Measurements from ENCODE around the gene EBI3. TPM values are rescaled to one million over a fixed set of nuclear protein-coding genes. Genes with fewer than 3 reads are reported as not detected.
"Not testable (repeated sequence)": the region's sequence is repeated elsewhere in the genome, so short reads cannot be mapped to it uniquely, and the experiment has no call there.

EBI3 gene
- 0.11 TPM in 1 of 2 replicates, not detected in the other for total RNA-seq (2014; rRNA removed)
- polyA plus RNA-seq (2012) = 0.36 TPM

GRCh38 chr19:4229179-4229931 is at the start of gene EBI3:
Gene EBI3 (plus strand): TSS chr19:4229523. CDS start chr19:4229551, 28 bp downstream.
- DNase-seq (ENCODE audit: low read depth) = peak; percentile 24

GRCh38 chr19:4181053-4181508 is 48.2 kb upstream of the EBI3 start:
- DNase-seq (ENCODE audit: low read depth) = no peak

GRCh38 chr19:4182084-4182810 is 47.1 kb upstream of the EBI3 start, which contains the start of the genes ANKRD24 and SIRT6:
Gene ANKRD24 (plus strand): TSS chr19:4182689. CDS start chr19:4186426, 3,737 bp downstream.
Gene SIRT6 (minus strand): TSS chr19:4182563. CDS start chr19:4182539, 24 bp downstream.
- DNase-seq (ENCODE audit: low read depth) = peak; percentile 89

DNA sequence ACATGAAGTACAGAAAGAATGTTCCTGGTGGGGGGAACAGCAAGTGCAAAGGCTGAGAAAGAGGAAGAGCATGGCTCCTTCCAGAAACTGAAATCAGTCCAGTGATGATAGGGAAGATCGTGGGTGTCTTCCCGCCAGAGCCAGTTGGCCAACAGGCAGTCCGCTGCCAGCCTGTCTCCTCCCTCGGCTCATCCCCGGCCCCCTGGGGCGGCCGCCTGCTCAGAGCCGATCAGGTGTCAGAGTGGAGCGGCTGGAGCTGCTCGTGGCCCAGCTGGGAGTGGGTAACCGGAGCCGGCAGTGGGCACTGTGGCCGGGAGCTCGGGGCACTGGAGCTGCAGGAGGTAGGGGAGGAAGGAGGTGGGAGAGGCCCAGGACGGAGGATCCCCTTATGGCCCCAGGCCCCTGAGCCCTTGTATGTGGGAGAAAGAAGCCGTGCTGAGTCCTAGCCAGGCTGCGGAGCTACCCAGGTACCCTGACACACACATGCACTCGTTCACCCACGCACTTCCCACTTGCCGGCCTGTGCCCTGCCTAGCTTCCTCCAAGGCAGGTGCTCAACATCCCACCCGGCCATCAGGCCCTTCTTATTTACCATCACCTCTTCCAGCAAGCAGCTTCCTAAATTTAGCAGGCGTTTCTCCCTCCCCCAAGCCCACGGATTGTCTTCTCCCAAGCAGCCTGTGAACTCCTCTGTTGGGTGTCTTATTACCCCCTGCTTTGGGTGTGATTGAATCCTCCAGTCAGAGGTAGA is 45.2 kb upstream of the EBI3 start:
- DNase-seq (ENCODE audit: low read depth) = peak; percentile 35

GRCh38 chr19:4184718-4185352 is 44.5 kb upstream of the EBI3 start:
- no peak for DNase-seq (ENCODE audit: low read depth)

- DNase-seq (ENCODE audit: low read depth) = no peak
Observed at GRCh38 chr19:4185413-4186086, 43.8 kb upstream of the EBI3 start.

- peak; percentile 60 for DNase-seq (ENCODE audit: low read depth)
Observed at GRCh38 chr19:4186087-4186993, 43.0 kb upstream of the EBI3 start.

- DNase-seq (ENCODE audit: low read depth) = no peak
Observed at GRCh38 chr19:4187313-4188122, 41.8 kb upstream of the EBI3 start.

DNA sequence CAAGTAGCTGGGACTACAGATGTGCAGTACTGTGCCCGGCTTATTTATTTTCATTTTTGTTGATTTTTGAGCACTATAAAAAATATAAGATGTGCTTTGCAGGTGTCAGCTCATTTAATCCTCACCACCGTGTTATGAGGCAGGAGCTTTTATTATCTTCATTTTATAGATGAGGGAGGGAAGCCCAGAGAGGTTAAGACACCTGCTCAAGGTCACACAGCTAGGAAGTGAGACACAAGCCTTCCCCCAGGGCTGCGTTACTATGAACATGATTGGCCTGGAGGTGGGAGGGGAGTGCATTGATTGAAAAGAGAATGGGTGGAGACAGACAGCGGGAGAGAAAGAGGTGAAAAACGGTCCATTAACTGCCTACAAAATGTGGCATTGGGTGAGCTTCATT is 39.7 kb upstream of the EBI3 start:
- DNase-seq (ENCODE audit: low read depth) = no peak

DNA sequence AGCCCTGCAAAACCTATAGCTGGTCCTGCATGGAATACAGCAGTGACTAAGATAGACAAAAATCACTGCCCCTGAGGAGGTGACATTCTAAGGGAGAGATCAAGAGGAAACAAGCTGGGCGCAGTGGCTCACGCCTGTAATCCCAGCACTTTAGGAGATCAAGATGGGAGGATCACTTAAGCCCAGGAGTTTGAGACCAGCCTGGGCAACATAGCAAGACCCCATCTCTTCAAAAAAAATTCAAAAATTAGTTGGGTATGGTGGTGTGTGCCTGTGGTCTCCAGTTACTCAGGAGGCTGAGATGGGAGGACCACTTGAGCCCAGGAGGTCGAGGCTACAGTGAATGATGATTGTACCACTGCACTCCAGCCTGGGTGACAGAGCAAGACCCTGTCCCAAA is 36.8 kb upstream of the EBI3 start:
- not testable (repeated sequence) for DNase-seq (ENCODE audit: low read depth)

DNA sequence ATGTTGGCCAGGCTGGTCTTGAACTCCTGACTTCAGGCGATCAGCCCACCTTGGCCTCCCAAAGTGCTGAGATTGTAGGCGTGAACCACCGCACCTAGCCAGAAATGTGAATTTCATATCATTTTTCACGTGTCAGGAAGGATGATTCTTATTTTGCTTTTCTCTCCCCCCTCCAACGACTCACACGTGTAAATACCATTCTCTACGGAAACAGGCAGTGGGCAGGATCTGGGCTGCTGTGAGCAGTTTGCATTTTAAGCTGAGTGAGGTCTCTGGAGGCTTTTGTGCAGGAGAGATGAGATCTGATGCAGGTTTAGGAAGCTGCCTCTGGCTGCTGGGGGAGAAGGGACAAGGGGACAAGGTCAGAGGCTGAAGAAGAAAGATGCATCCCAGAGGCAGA is 35.0 kb upstream of the EBI3 start:
- no peak for DNase-seq (ENCODE audit: low read depth)

DNA sequence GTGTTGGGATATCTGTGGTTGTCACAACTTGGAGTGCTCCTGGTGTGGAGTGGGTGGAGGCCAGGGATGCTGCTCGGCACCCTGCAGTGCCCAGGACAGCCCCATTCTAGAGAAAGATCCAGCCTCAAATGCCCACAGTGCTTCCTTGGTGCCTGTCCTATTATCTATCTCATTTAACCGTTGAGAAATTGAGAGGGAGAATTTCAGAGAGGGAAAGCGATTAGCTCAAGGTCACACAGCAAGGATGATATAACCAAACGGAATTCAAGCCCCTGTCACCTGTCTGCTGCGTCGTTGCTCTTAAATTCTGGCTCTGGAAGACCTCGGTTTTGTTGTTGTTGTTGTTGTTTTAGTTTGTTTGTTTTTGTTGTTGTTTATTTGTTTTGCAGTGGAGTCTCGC is 33.3 kb upstream of the EBI3 start:
- no peak for DNase-seq (ENCODE audit: low read depth)

- no peak for DNase-seq (ENCODE audit: low read depth)
Observed at GRCh38 chr19:4196587-4197148, 32.7 kb upstream of the EBI3 start.

- peak; percentile 19 for DNase-seq (ENCODE audit: low read depth)
Observed at GRCh38 chr19:4197228-4197624, 32.1 kb upstream of the EBI3 start.

DNA sequence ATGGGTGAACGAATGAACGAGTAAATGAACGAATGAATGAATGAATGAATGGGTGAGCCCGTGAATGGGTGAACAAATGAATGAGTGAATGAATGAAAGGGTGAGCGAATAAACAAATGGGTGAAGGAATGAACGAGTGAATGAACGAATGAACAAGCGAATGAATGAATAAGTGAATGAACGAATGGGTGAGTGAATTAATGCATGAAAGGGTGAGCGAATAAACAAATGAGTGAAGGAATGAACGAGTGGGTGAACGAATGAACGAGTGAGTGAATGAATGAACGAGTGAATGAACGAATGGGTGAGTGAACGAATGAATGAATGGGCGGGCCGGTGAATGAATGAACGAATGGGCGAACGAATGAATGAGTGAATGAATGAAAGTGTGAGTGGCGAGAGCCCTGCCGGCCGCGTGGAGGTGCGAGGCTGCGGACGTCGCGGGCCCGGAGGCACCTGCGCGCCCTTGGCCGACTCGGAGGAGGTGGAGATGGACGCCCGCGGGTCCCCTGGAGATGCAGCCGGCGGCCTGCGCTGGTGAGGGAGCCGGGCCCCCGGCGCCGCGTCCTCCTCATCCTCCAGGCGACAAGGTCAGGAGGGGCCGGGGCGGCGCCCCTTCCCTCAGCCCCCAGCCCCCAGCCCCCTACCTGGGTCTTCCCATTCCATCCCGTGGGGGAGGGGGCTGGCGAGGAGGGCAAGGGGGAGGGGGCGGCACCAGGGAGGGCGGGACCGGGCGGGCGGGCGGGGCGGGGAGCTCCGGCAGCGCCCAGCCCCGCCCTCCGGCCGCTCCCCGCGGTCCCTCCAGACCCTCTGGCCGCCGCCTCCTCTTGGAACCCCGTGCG is 31.5 kb upstream of the EBI3 start:
- DNase-seq (ENCODE audit: low read depth) = no peak

DNA sequence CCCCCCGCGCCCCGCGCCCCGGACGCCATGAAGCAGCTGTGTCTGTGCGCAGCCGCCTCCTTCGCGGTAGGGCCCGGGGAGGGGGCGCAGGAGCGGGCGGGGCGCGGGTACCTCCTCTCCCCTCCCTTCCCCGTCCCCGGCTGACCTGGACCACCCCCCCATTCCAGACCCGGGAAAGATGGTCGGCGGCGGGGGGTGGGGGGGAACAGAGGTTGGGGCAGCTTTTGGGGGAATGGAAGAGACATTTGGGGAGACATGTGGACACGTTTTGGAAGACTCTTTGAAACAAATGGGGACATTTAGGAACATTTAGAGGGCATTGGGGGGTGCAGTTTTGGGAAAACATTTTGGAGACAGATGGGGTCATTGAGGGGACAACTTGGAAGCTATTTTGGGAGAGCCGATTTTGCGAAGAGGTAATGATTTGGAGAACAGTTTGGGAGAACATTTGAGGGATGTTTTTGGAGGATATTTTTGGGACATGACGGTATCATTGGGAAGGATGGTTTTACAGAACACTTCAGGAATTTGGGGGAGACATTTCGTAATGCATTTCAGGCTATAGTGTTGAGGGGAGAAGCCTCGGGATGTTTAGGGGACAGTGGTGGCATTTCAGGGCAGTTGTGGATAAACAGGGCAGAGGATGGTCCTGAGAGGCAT is 30.7 kb upstream of the EBI3 start:
- DNase-seq (ENCODE audit: low read depth) = no peak

GRCh38 chr19:4199699-4200293 is 29.5 kb upstream of the EBI3 start:
- DNase-seq (ENCODE audit: low read depth) = no peak
